Measurements from ENCODE around the gene LRRC4C. TPM values are rescaled to one million over a fixed set of nuclear protein-coding genes. Genes with fewer than 3 reads are reported as not detected.

Gene LRRC4C
- total RNA-seq, 1 donor from 2014 or later: 2.2 TPM

- Histone ChIP-seq H3K9me3 (no peaks in the 10 kb centered on the region), H3K27ac (no peak overlapping the region), H3K36me3 (no peaks in the 10 kb centered on the region), H3K4me3 (no peak overlapping the region), H3K4me1 (no peaks in the 10 kb centered on the region), H3K27me3 (no peaks in the 10 kb centered on the region)
- ATAC-seq (peak; percentile 55), DNase-seq (no peak)
- intact Hi-C loops (cut with DNase I): no loop called here
- TF ChIP-seq CTCF (IDR thresholded peaks at IDR 0.05): no peak
Observed at GRCh38 chr11:41328324-41328723, 131.1 kb downstream of the LRRC4C start.

- no peak for ATAC-seq
- H3K27me3 ChIP-seq: no peaks in the 10 kb centered on the region
- no peak for DNase-seq
- no peaks in the 10 kb centered on the region for H3K36me3 ChIP-seq
- no peak for TF ChIP-seq CTCF (IDR thresholded peaks at IDR 0.05)
- H3K4me3 ChIP-seq: no peak overlapping the region
- no peaks in the 10 kb centered on the region for H3K9me3 ChIP-seq
- no peak overlapping the region for H3K27ac ChIP-seq
- intact Hi-C loops (cut with DNase I): no loop called here
- no peaks in the 10 kb centered on the region for H3K4me1 ChIP-seq
Observed at GRCh38 chr11:41323446-41323845, 136.0 kb downstream of the LRRC4C start.

- no peak overlapping the region for H3K4me3 ChIP-seq
- no peak for TF ChIP-seq CTCF (IDR thresholded peaks at IDR 0.05)
Observed at GRCh38 chr11:41320653-41321052, 138.8 kb downstream of the LRRC4C start.

GRCh38 chr11:41320238-41320637 lies 139.2 kb downstream of the LRRC4C start:
- H3K4me1 ChIP-seq: no peaks in the 10 kb centered on the region
- no peak for ATAC-seq
- H3K36me3 ChIP-seq: no peaks in the 10 kb centered on the region
- TF ChIP-seq CTCF (IDR thresholded peaks at IDR 0.05): no peak
- intact Hi-C loops (cut with DNase I): no loop called here
- DNase-seq: no peak
- H3K27me3 ChIP-seq: no peaks in the 10 kb centered on the region
- H3K9me3 ChIP-seq: no peaks in the 10 kb centered on the region
- no peak overlapping the region for H3K27ac ChIP-seq
- no peak overlapping the region for H3K4me3 ChIP-seq

More at GRCh38 chr11:41320653-41321052, 138.8 kb downstream of the LRRC4C start:
- intact Hi-C loops (cut with DNase I): no loop called here
- Histone ChIP-seq H3K27ac (no peak overlapping the region), H3K4me1 (no peaks in the 10 kb centered on the region), H3K27me3 (no peaks in the 10 kb centered on the region), H3K9me3 (no peaks in the 10 kb centered on the region), H3K36me3 (no peaks in the 10 kb centered on the region)
- ATAC-seq (no peak), DNase-seq (no peak)

GRCh38 chr11:41319434-41319833 lies 140.0 kb downstream of the LRRC4C start:
- ATAC-seq (no peak), DNase-seq (no peak)

More at GRCh38 chr11:41319434-41319833, 140.0 kb downstream of the LRRC4C start:
- Histone ChIP-seq H3K9me3 (no peaks in the 10 kb centered on the region), H3K27me3 (no peaks in the 10 kb centered on the region), H3K4me3 (no peak overlapping the region), H3K27ac (no peak overlapping the region), H3K36me3 (no peaks in the 10 kb centered on the region), H3K4me1 (no peaks in the 10 kb centered on the region)
- no peak for TF ChIP-seq CTCF (IDR thresholded peaks at IDR 0.05)
- intact Hi-C loops (cut with DNase I): no loop called here

Measured in upper lobe of right lung (tissue), 1 donor.